ENCODE results near the gene KCNT2.

The KCNT2 gene

GRCh38 chr1:196178083-196178635 lies 430.1 kb downstream of the KCNT2 start:
- Histone ChIP-seq H2AFZ (no peak overlapping the region), H3K4me3 (ENCODE audit: low read depth, low read length) (no peak overlapping the region), H3K36me3 (ENCODE audit: control insufficient read depth, insufficient read depth, low read length) (no peaks in the 10 kb centered on the region), H3K9me3 (ENCODE audit: control insufficient read depth, low read length) (no peaks in the 10 kb centered on the region), H3K79me2 (no peaks in the 10 kb centered on the region), H3K27me3 (ENCODE audit: control insufficient read depth, insufficient read depth, low read length) (no peaks in the 10 kb centered on the region), H3K4me2 (ENCODE audit: low read length) (no peak overlapping the region), H3K27ac (no peak overlapping the region), H3K4me1 (no peaks in the 10 kb centered on the region), H3K9ac (no peak overlapping the region)
- TF ChIP-seq, protein P1, sequence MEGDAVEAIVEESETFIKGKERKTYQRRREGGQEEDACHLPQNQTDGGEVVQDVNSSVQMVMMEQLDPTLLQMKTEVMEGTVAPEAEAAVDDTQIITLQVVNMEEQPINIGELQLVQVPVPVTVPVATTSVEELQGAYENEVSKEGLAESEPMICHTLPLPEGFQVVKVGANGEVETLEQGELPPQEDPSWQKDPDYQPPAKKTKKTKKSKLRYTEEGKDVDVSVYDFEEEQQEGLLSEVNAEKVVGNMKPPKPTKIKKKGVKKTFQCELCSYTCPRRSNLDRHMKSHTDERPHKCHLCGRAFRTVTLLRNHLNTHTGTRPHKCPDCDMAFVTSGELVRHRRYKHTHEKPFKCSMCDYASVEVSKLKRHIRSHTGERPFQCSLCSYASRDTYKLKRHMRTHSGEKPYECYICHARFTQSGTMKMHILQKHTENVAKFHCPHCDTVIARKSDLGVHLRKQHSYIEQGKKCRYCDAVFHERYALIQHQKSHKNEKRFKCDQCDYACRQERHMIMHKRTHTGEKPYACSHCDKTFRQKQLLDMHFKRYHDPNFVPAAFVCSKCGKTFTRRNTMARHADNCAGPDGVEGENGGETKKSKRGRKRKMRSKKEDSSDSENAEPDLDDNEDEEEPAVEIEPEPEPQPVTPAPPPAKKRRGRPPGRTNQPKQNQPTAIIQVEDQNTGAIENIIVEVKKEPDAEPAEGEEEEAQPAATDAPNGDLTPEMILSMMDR (IDR thresholded peaks at IDR 0.05), result no peak

Data from parathyroid adenoma (tissue), 2 donors.